ENCODE data around the gene BCAS3. TPM values are rescaled to one million over a fixed set of nuclear protein-coding genes. Genes with fewer than 3 reads are reported as not detected.
A peak's percentile ranks its signal among the peaks of the same experiment; 100 is the strongest.

BCAS3 gene
- total RNA-seq, 4 donors from 2014 or later, result 20.7 to 76.3 (median 39.8) TPM

DNA sequence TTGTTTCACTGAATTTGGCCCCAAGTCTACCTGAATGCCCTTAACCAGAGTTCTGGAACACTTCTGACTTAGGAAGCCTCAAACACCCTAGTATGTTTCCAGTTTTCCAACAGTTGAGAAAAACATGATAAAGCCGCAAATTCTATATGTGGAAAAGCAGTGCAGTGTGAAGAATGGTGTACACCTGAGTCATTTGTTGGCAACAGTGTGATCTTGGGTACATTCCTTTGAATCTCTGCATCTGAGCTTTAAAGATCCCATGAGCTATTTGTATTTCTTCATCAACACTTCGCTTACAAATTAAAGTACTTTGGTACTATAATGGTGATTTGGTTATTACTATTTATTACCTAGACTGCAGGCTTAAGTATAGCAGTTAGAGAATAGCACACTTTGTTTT, 628.4 kb downstream of the BCAS3 start:
- H3K4me3 ChIP-seq, result no peak overlapping the region
- H3K27ac ChIP-seq, result no peak overlapping the region
- in situ Hi-C loops (cut with MboI; ENCODE audit: low pct_ligation_motif_present in 1 of 4, low pct_unique_long_range_greater_than_20kb in 1 of 4, low sequenced_read_pairs in 3 of 4) (no loop called here), intact Hi-C loops (cut with DNase I; ENCODE audit: low total_unique reads) (no loop called here)
- WGBS, 2 donors (ENCODE audit: low coverage in 1 of 2), result 92 to 96% methylated on average over 2 of the region's 2 CpGs
- H3K36me3 ChIP-seq, result no peaks in the 10 kb centered on the region
- H3K4me1 ChIP-seq, result peaks cover 0 to 13% (median 7%) of the 10 kb centered on the region in 4 donors
- no peak for DNase-seq
- no peaks in the 10 kb centered on the region for H3K9me3 ChIP-seq
- H3K27me3 ChIP-seq, result no peaks in the 10 kb centered on the region
- TF ChIP-seq POLR2A (IDR thresholded peaks at IDR 0.05), result no peak
- TF ChIP-seq, protein P1, sequence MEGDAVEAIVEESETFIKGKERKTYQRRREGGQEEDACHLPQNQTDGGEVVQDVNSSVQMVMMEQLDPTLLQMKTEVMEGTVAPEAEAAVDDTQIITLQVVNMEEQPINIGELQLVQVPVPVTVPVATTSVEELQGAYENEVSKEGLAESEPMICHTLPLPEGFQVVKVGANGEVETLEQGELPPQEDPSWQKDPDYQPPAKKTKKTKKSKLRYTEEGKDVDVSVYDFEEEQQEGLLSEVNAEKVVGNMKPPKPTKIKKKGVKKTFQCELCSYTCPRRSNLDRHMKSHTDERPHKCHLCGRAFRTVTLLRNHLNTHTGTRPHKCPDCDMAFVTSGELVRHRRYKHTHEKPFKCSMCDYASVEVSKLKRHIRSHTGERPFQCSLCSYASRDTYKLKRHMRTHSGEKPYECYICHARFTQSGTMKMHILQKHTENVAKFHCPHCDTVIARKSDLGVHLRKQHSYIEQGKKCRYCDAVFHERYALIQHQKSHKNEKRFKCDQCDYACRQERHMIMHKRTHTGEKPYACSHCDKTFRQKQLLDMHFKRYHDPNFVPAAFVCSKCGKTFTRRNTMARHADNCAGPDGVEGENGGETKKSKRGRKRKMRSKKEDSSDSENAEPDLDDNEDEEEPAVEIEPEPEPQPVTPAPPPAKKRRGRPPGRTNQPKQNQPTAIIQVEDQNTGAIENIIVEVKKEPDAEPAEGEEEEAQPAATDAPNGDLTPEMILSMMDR (IDR thresholded peaks at IDR 0.05), result no peak
- TF ChIP-seq POLR2AphosphoS5 (IDR thresholded peaks at IDR 0.05), result no peak

GRCh38 chr17:61307905-61308886, 630.5 kb downstream of the BCAS3 start:
- in situ Hi-C loops (cut with MboI; ENCODE audit: low pct_ligation_motif_present in 1 of 4, low pct_unique_long_range_greater_than_20kb in 1 of 4, low sequenced_read_pairs in 3 of 4) (no loop called here), intact Hi-C loops (cut with DNase I; ENCODE audit: low total_unique reads) (no loop called here)
- 56 to 67% methylated on average over 5 to 11 of the region's 11 CpGs for WGBS, 2 donors (ENCODE audit: low coverage in 1 of 2)
- Histone ChIP-seq H3K4me1 (peaks cover 0 to 13% (median 7%) of the 10 kb centered on the region in 4 donors), H3K36me3 (no peaks in the 10 kb centered on the region), H3K27ac (peak overlapping the region; percentile 45 to 60 (median 48)), H3K9me3 (no peaks in the 10 kb centered on the region), H3K27me3 (no peaks in the 10 kb centered on the region), H3K4me3 (no peak overlapping the region)
- TF ChIP-seq, protein P1 (IDR thresholded peaks at IDR 0.05), result peak in 1 of 5 experiments; percentile 6
- TF ChIP-seq POLR2A (IDR thresholded peaks at IDR 0.05) (no peak), EP300 (IDR thresholded peaks at IDR 0.05; ENCODE audit: low read depth) (no peak), POLR2AphosphoS5 (IDR thresholded peaks at IDR 0.05) (peak in 2 of 3 donors; percentile 18 to 41)
- DNase-seq, result no peak

DNA sequence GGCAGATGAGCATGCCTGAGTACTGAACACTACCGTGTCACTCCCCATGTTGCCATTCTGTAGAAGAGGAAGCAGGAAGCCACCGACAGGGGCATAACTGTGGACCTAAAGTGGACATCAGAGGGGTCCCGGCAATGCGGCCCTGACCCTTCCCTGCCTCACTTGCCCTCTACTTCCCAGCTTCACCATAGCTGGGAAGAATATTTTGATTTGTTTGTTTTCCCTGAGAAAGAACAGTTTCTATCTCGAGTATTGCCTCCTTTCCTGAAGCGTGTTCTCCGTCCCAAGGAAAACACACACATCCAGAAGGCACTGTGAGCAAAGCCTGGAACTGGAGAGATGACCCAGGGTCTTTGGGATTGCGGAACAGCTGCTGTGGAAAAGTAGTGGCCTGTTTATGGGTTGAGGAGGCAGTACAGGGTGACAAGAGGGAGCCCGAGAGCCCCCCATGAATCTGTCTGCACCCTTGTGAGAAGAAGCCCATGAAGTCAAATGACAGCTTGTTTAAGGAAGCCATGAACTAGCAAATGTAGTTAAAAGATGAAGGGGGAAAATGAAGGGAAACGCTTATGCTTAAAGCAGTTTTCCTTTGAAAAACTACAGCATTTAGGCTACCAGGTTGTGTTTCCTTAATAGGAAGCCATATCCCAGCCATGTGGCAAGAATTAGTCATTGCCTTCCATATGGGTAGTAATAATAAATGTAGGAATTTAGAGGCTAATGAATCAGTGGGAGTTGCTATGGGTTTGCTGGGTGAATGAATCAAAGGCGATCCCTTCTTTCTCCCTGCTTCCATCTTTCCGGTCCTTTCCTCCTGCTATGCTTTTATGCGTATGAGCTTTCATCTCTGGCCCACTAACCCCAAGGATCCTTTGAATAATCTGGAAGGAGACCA, 632.0 kb downstream of the BCAS3 start:
- Histone ChIP-seq H3K27ac (peak overlapping the region; percentile 45 to 60 (median 48)), H3K27me3 (no peaks in the 10 kb centered on the region), H3K36me3 (no peaks in the 10 kb centered on the region), H3K4me1 (peaks cover under 1 to 18% (median 7%) of the 10 kb centered on the region in 4 donors), H3K4me3 (no peak overlapping the region), H3K9me3 (no peaks in the 10 kb centered on the region)
- DNase-seq, result no peak
- intact Hi-C loops (cut with DNase I; ENCODE audit: low total_unique reads), result no loop called here
- 78 to 81% methylated on average over 11 to 13 of the region's 13 CpGs for WGBS, 2 donors (ENCODE audit: low coverage in 1 of 2)
- TF ChIP-seq POLR2AphosphoS5 (IDR thresholded peaks at IDR 0.05) (no peak), EP300 (IDR thresholded peaks at IDR 0.05; ENCODE audit: low read depth) (no peak)
- in situ Hi-C loops (cut with MboI; ENCODE audit: low pct_ligation_motif_present in 1 of 4, low pct_unique_long_range_greater_than_20kb in 1 of 4, low sequenced_read_pairs in 3 of 4), result no loop called here

GRCh38 chr17:61310590-61310989, 632.9 kb downstream of the BCAS3 start:
- Histone ChIP-seq H3K9me3 (no peaks in the 10 kb centered on the region), H3K27ac (peak overlapping the region in 2 of 4 donors; percentile 11 to 60), H3K4me3 (no peak overlapping the region), H3K4me1 (peaks cover 4 to 18% (median 7%) of the 10 kb centered on the region in 4 donors), H3K36me3 (no peaks in the 10 kb centered on the region), H3K27me3 (no peaks in the 10 kb centered on the region)
- intact Hi-C loops (cut with DNase I; ENCODE audit: low total_unique reads), result no loop called here
- no peak for TF ChIP-seq EP300 (IDR thresholded peaks at IDR 0.05; ENCODE audit: low read depth)
- no peak for TF ChIP-seq POLR2AphosphoS5 (IDR thresholded peaks at IDR 0.05)
- no peak for TF ChIP-seq POLR2A (IDR thresholded peaks at IDR 0.05)
- TF ChIP-seq, protein P1 (IDR thresholded peaks at IDR 0.05), result no peak
- WGBS, 2 donors (ENCODE audit: low coverage in 1 of 2), result 71 to 88% methylated on average over 1 to 6 of the region's 6 CpGs
- no peak for DNase-seq
- in situ Hi-C loops (cut with MboI; ENCODE audit: low pct_ligation_motif_present in 1 of 4, low pct_unique_long_range_greater_than_20kb in 1 of 4, low sequenced_read_pairs in 3 of 4), result no loop called here

All from transverse colon (tissue), 4 donors.